Upper lobe of right lung (tissue), 1 donor: ENCODE measurements around the gene TBL1Y. TPM values are rescaled to one million over a fixed set of nuclear protein-coding genes. Genes with fewer than 3 reads are reported as not detected.

Source experiments
- ATAC-seq: fragments of 200-7000 bp; cut with Tn5 transposase; one replicate; pipeline ENCODE4 v1.9.1; 2020; ENCODE audit warnings: mild to moderate bottlenecking, moderate library complexity
- DNase-seq: peaks from one replicate; pipeline ENCODE4 v3.0.0-alpha.2; 2020
- H3K27ac ChIP-seq: fragments of 200-600 bp; one replicate; pipeline ENCODE4 v1.8.0; 2022
- H3K27me3 ChIP-seq: fragments of 200-600 bp; one replicate; pipeline ENCODE4 v1.8.0; 2022; ENCODE audit warnings: mild to moderate bottlenecking
- H3K36me3 ChIP-seq: fragments of 200-600 bp; one replicate; pipeline ENCODE4 v1.8.0; 2022
- H3K4me1 ChIP-seq: fragments of 200-600 bp; one replicate; pipeline ENCODE4 v1.8.0; 2022
- H3K4me3 ChIP-seq: fragments of 200-600 bp; one replicate; pipeline ENCODE4 v1.8.0; 2022; ENCODE audit warnings: mild to moderate bottlenecking
- H3K9me3 ChIP-seq: fragments of 200-600 bp; one replicate; pipeline ENCODE4 v1.8.0; 2022
- intact Hi-C: fragments of 100-400 bp; cut with DNase I; formaldehyde crosslinking; loops from one replicate; pipeline ENCODE4 v1.11.0; 2022
- total RNA-seq: library from RNA; stranded (reverse); fragmentation: NEBNext Ultra II Directional; extraction: Animal tissue kit (Norgen Biotek cat#: 25700); gene quantifications from one replicate; pipeline ENCODE4 v1.2.1, GENCODE V29; 2021
- TF ChIP-seq, protein P1 (sequence below): fragments of 200-600 bp; IDR thresholded peaks from one replicate; pipeline ENCODE4 v1.8.0; 2022; ENCODE audit warnings: antibody characterized with exemption
- donor health status: DM: no; HTN: yes; CAD: no; lungs with severe emphysema.

TBL1Y gene
- total RNA-seq, 1 donor from 2014 or later, result 2.1 TPM

GRCh38 chrY:6977783-6978182 lies 67.3 kb downstream of the TBL1Y start:
- intact Hi-C loops, result no loop called here
- Histone ChIP-seq H3K4me1 (no peaks in the 10 kb centered on the region), H3K27ac (no peak overlapping the region), H3K36me3 (no peaks in the 10 kb centered on the region), H3K4me3 (no peak overlapping the region), H3K27me3 (no peaks in the 10 kb centered on the region), H3K9me3 (no peaks in the 10 kb centered on the region)
- TF ChIP-seq, protein P1, sequence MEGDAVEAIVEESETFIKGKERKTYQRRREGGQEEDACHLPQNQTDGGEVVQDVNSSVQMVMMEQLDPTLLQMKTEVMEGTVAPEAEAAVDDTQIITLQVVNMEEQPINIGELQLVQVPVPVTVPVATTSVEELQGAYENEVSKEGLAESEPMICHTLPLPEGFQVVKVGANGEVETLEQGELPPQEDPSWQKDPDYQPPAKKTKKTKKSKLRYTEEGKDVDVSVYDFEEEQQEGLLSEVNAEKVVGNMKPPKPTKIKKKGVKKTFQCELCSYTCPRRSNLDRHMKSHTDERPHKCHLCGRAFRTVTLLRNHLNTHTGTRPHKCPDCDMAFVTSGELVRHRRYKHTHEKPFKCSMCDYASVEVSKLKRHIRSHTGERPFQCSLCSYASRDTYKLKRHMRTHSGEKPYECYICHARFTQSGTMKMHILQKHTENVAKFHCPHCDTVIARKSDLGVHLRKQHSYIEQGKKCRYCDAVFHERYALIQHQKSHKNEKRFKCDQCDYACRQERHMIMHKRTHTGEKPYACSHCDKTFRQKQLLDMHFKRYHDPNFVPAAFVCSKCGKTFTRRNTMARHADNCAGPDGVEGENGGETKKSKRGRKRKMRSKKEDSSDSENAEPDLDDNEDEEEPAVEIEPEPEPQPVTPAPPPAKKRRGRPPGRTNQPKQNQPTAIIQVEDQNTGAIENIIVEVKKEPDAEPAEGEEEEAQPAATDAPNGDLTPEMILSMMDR, result no peak
- ATAC-seq, result no peak
- DNase-seq, result no peak

DNA sequence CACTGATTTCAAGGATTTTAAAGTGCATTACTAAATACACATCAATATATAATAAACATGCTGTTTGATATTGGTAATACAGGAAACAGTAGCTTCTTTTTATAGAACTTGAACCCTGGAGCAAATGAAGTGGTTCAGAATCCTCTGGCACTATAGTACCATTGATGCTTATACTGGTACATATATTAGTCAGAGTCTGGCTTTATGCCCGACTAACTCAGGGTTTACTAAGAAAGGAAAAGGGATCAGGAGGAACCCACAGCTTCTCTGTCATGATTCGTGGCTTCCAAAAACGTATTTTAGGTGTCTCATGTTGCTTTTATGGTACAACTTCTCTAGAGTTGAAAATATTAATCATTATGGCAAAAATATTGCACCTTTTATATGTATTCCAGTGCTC lies 72.7 kb downstream of the TBL1Y start:
- H3K27me3 ChIP-seq, result no peaks in the 10 kb centered on the region
- no peaks in the 10 kb centered on the region for H3K36me3 ChIP-seq
- no peak for DNase-seq
- no peak overlapping the region for H3K4me3 ChIP-seq
- no peak for ATAC-seq
- intact Hi-C loops, result no loop called here
- no peaks in the 10 kb centered on the region for H3K9me3 ChIP-seq
- TF ChIP-seq, protein P1, result no peak
- H3K4me1 ChIP-seq, result no peaks in the 10 kb centered on the region
- no peak overlapping the region for H3K27ac ChIP-seq

GRCh38 chrY:6987811-6988210 lies 77.3 kb downstream of the TBL1Y start:
- H3K4me3 ChIP-seq, result no peak overlapping the region
- no peaks in the 10 kb centered on the region for H3K27me3 ChIP-seq
- intact Hi-C loops, result no loop called here

DNA sequence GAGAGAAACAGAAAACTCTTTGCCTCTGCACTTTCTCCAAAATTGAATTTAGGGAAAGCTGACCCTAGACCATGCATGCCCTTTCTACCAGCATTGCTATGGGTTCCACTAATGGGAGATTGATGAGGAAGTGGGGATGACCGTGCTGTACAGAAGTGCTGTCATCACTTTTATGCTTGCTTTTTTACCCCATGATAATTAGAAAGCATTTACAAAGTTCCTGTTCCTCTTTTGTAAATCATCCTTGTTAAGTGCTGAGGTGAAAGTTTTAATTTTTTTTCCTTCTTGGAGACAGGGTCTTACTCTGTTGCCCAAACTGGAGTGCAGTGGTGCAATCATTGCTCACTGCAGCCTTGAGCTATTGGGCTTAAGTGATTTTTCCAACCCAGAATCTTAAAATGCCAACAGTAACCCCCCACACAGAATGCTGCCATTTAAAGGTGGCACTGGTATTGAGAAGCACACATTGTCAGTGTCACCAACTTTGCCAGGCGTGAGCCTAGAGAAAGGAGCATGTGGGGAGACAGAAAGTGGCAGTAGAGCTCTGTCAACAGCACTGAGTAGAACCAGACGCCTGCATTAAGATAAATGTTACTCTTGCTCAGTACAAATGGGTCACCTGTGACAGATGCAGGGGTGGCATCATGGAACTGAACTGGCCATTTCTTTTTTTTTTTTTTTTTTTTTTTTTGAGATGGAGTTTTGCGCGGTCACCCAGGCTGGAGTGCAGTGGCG lies 79.6 kb downstream of the TBL1Y start:
- intact Hi-C loops, result no loop called here
- no peaks in the 10 kb centered on the region for H3K9me3 ChIP-seq
- ATAC-seq, result no peak

More at GRCh38 chrY:6987811-6988210, 77.3 kb downstream of the TBL1Y start:
- ATAC-seq (no peak), DNase-seq (no peak)
- no peaks in the 10 kb centered on the region for H3K9me3 ChIP-seq
- H3K36me3 ChIP-seq, result no peaks in the 10 kb centered on the region
- TF ChIP-seq, protein P1, result no peak
- H3K27ac ChIP-seq, result no peak overlapping the region
- H3K4me1 ChIP-seq, result no peaks in the 10 kb centered on the region

DNA sequence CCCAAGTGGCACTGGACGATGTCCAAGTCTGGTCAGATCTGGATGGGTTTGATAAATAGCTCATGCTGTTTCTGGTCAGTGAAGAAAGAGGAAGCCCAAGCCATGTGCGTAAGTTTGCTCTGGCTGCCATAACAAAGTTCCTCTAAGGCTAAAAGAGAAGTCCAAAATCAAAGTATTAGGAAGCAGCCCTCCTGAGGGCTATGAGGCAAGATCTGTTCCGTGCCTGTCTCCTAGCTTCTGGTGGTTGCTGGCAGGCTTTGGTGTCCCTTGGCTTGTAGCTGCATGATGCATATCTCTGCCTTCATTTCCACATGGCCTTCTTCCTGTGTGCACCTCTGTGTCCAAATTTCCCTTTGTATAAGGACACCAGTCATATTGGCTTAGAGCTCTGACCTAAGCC lies 81.5 kb downstream of the TBL1Y start:
- H3K27ac ChIP-seq, result no peak overlapping the region
- H3K36me3 ChIP-seq, result no peaks in the 10 kb centered on the region
- intact Hi-C loops, result no loop called here
- no peak overlapping the region for H3K4me3 ChIP-seq
- H3K27me3 ChIP-seq, result no peaks in the 10 kb centered on the region
- DNase-seq (no peak), ATAC-seq (no peak)
- no peaks in the 10 kb centered on the region for H3K4me1 ChIP-seq
- TF ChIP-seq, protein P1, result no peak
- no peaks in the 10 kb centered on the region for H3K9me3 ChIP-seq

More for the DNA sequence above, 79.6 kb downstream of the TBL1Y start:
- H3K4me3 ChIP-seq, result no peak overlapping the region
- H3K27me3 ChIP-seq, result no peaks in the 10 kb centered on the region
- H3K27ac ChIP-seq, result no peak overlapping the region
- no peaks in the 10 kb centered on the region for H3K4me1 ChIP-seq
- TF ChIP-seq, protein P1, result no peak
- H3K36me3 ChIP-seq, result no peaks in the 10 kb centered on the region
- no peak for DNase-seq
